MM.1S (cell line): ENCODE measurements around the gene PITPNM3.

Source experiments
- EZH2phosphoT487 ChIP-seq: fragments of 300-600 bp; sonication (generic); IDR thresholded peaks from 2 replicates; pipeline ENCODE4 v1.6.1; 2018; ENCODE audit warnings: antibody characterized with exemption, low read length
- TF ChIP-seq, protein P1 (sequence below): fragments of 300-600 bp; sonication (generic); IDR thresholded peaks from 2 replicates; pipeline ENCODE4 v1.5.1; 2016; ENCODE audit warnings: antibody characterized with exemption, low read length, mixed read lengths

DNA sequence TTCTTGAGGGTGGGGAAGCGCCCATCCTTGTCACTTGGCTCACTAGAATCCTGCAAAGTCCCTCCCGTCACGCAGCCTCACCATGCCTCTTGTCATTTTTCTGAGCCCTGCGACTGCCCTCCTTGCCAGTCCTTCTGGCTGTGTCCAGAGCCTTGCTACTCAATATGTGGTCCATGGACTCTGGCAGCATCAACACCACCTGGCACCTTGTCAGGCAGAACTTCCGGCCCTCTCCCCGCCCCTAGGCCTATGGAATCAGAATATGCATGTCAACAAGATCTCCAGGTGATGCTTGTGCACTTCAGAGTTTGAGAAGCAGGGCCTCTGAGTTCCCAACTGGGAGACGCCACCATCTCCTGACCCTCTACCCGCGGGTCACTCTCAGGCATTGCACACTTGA lies 100.0 kb downstream of the PITPNM3 start:
- no peak for TF ChIP-seq EZH2phosphoT487
- TF ChIP-seq, protein P1, sequence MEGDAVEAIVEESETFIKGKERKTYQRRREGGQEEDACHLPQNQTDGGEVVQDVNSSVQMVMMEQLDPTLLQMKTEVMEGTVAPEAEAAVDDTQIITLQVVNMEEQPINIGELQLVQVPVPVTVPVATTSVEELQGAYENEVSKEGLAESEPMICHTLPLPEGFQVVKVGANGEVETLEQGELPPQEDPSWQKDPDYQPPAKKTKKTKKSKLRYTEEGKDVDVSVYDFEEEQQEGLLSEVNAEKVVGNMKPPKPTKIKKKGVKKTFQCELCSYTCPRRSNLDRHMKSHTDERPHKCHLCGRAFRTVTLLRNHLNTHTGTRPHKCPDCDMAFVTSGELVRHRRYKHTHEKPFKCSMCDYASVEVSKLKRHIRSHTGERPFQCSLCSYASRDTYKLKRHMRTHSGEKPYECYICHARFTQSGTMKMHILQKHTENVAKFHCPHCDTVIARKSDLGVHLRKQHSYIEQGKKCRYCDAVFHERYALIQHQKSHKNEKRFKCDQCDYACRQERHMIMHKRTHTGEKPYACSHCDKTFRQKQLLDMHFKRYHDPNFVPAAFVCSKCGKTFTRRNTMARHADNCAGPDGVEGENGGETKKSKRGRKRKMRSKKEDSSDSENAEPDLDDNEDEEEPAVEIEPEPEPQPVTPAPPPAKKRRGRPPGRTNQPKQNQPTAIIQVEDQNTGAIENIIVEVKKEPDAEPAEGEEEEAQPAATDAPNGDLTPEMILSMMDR: no peak
